Activated CD8-positive, alpha-beta memory T cell treated with anti-CD3 and anti-CD28 coated beads, Interleukin-2, amount 50 U/mL, for 1 hour (primary cell): Measurements from ENCODE around the gene ABCC9.

Experiments
- DNase-seq: peaks from one replicate; pipeline ENCODE4 v3.0.0-alpha.2; 2020; ENCODE audit errors: extremely low read depth

ABCC9 gene

DNA sequence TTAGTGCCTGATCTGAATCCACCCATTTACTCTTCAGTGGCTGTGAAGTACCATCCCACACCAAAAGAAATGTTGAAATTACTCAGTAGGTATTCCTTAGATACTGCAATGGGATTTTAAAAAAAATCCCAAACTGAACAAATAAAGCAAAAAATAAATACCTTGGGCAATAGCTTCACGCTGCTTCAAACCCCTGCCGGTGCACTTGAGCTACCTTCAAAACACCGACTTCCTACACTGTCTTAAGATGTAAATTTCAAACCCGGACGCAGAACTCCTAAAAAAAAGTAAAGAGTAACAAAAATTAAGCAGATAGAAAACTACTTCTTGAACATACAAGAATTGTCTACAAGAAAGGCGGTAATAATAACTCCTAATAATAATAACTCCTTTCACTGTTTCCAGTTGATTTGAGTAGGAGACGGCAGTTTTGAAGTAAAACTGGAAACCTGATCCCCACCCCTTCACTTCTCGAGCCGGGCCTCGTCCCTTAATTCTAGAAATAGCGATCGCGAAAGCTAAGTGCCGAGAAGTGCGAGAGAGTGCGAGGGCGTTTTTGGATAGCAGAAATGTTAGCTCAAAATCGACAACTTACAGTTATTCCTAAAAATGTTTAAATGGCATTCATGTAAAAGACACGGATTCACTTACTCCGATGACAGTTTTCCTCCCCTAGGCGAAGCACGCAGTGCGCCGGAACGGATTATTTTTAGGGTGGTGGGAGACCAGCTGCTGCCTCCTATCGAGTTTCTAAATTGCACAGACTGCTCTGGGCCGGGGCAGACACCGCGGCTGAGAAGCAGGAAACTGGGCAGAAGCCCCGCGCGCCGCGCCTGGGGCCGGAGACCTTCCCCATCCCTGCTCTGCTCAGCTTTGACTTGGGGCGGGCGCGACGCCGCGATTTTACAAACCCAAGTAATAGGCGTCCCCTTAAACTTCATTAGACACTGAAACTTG is at the start of gene ABCC9:
ABCC9 (minus strand) TSS at position 878 of the 957 bp plus-strand sequence. CDS start 4,752 bp downstream, outside the sequence.
- no peak for DNase-seq

DNA sequence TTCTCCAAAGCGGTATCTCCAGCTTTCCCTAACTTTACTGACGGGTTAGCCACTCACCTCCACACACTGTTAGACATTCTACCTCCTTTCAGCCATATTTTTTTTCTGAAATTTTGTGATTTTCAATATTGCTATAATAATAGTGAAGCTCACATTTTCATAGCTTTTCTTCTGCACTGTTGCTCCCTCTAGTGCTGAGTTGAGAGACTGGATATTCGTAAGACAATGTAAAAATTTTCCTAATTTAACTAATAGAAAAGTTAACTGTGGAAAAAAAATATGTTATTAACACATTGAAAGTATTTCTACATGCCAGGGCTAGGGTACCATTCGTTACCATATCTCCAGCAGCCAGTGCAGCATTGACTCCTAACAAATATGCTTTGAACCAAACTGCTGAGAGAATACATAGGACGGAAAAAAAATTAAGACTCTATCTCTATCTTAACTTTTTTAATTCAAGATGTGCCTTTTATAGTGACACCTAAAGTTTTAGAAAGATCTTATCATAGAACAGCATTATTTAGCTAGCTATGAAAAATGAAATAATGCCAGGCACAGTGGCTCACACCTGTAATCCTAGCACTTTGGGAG is 48.7 kb upstream of the ABCC9 start:
- DNase-seq, result no peak

DNA sequence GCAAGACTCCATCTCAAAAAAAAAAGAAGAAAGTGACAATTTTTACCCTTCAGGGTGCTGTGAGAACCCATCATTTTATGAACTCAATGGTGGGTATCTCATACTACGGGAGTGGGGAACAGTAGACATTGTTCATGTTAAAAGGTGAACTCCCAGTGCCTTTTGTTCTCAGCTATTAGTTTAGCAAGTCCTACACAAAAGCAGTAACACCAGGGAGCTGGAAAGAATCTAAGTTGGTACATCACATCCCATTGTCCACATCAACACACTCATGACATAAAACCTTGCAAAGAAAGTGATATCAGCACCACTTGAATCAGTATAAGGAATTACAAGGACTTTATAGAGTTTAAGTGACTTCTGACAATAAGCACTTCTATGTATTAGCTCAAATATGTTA is 47.4 kb upstream of the ABCC9 start:
- DNase-seq, result no peak

DNA sequence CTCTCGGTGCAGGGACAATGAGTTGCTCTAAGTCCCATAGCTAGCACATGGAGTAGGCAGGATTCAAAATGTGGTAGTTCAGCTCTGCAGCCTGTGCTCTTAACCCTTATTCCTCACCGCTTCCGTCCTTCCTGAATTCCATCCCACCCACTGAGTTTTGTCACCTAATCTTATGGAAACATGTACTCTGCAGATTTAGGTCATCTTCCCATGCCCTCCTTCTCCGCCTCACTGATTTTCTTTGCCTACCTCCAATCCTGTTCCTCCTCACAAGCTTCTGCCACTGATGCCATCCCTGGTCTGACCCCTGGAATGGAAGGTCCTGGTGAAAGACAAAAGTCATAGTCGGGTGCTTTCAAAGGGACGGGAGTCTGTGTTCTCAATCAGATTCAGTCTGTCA is 46.5 kb upstream of the ABCC9 start:
- no peak for DNase-seq

DNA sequence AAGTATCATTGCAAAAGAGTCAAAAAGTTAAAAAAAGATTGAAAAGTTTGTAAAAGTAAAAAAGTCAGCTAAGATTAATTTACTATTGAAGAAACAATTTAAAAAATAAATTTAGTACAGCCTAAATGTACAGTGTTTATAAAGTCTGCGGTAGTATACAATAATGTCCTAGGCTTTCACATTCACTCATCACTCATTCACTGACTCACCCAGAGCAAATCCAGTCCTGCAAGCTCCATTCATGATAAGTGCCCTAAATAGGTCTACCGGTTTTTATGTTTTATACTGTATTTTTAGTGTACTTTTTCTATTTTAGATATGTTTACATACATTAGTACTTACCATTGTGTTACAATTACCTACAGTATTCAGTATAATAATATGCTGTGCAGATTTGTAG is 43.9 kb upstream of the ABCC9 start:
- no peak for DNase-seq

DNA sequence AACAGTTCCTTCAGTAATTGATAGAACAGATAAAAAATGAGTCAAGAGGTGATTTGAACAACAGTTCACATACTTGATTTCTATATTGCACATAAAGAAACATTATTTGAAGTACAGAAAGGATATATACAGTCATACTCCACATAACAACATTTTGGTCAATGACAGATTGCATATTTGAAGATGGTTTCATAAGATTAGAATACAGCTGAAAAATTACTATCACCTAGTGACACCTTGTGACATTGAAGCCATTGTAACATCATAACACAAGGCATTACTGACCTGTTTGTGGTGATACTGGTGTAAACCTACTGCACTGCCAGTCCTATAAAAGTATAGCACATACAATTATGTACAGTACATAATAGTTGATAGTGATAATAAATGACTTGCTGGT is 43.1 kb upstream of the ABCC9 start:
- no peak for DNase-seq

DNA sequence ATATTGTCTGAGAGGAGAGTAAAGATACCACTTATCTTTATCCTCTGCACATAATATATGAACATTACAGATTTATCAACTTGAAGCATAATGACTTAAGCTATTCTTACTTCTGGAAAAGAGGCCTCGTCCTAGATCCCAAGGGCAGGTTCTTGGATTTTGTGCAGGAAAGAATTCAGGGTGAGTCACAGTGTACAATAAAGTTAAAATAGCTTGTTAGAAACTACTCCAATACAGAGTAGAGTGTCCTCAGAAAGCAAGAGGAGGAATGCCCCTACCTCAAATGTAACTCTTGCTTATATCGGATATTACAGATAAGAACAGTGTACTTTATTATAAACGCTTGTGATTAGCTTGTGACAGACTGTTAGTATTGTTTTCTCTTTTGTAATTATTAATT is 41.9 kb upstream of the ABCC9 start:
- no peak for DNase-seq

DNA sequence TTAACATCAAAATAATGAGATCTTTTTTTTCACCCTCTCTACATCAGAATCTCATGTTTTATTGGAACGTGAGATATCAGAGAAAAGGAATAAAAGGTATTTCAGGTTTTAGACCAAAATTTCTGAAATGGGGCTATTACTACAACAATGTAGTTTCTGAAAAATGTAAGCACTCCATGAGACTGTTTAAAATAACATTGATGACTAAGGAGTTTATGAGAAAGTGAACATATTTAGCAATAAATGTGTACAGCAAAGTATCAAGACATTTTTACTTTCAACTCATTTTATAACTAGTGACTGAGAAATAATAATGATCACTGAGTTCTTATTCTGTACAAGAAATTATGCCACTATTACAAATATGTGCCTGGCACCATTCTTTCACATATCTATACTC is 39.3 kb upstream of the ABCC9 start:
- DNase-seq, result no peak

DNA sequence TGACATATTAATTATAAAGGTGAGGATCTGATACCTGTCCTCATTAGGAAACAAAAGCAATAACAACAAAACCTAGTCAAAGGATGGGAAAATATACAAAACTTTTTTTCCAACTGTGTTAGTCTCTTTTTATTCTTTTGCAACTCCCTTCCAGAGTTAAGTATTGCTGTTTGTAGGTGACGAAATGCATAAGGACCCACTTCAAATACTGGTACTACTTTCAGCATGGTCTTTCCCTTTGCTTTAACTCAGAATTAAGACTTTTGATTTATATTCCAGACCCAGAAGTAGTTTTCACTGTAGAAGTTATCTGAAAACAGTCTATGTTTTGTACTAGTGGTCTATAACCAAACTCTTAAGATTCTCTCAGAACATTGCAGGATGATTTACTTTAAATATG is 34.1 kb upstream of the ABCC9 start:
- DNase-seq, result no peak

DNA sequence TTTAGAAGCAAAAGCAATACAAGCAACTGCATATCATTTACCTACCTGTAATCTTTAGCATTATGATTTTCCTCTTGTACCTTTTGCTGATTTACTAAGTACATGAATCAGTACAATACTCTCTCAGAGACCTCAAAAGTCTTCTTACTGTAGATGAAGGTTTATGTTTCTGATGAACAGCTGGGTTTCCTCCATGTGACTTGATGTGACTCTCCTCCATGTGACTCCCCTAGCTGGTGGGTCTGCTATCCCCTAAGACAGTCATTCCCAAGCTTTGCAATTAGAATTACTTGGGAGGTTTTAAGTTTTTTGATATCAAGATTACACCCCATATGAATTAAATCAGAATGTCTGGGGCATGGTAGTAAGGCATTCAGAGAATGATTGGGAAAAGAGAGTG is 32.0 kb upstream of the ABCC9 start:
- no peak for DNase-seq

DNA sequence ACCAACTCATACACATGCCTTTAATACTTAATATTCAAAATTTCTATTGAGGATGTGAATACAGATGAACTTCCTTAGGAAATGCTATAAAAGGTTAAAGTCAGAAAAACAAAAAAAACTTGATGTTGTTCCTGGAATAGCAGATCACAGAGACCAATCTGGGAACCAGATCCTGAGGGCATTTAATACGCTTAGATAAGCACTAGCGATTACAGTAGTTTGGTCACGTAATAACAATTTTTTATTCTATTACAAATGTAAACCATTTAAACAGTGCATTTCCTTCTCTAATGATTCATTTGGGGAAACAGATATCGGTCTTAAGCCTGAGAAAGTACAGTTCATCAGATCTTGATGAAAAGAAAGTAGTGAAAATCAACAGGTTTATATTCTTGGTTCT is 30.8 kb upstream of the ABCC9 start:
- DNase-seq, result no peak

DNA sequence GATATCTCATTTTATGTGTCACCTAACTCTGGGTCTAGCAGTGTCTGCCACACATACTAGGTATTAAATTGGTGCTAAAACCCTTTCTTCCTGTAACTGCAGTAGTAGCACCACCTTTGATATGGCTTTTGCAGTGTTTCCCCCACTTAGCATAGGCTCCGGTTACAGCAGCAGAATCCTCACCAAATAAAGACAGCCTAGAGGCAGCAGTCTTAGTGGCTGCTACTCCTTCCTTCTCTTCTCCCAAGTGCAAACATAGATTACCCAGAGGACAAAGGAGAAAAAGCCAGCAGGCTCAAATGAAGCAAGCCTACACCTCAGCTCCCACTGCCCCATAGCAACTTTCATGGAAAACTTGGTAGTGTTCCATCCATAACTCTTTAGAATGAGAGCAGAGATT is 30.1 kb upstream of the ABCC9 start:
- no peak for DNase-seq

DNA sequence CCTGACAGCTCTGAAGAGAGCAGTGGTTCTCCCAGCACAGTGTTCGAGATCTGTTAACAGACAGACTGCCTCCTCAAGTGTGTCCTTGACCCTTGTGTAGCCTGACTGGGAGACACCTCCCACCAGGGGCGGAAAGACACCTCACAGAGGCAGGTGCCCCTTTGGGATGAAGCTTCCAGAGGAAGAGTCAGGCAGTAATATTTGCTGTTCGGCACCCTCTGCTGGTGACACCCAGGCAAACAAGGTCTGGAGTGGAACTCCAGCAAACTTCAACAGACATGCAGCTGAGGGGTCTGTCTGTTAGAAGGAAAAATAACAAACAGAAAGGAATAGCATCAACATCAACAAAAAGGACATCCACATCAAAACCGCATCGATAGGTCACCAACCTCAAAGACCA is 21.6 kb upstream of the ABCC9 start:
- no peak for DNase-seq

DNA sequence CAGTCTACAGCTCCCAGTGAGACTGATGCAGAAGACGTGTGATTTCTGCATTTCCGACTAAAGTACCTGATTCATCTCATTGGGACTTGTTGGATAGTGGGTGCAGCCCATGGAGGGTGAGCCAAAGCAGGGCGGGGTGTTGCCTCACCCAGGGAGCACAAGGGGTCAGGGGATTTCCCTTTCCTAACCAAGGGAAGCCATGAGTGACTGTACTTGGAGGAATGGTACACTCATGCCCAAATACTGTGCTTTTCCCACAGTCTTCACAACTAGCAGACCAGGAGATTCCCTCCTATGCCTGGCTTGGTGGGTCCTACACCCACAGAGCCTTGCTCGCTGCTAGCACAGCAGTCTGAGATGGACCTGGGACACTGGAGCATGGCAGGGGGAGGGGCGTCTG is 21.0 kb upstream of the ABCC9 start:
- DNase-seq, result no peak

DNA sequence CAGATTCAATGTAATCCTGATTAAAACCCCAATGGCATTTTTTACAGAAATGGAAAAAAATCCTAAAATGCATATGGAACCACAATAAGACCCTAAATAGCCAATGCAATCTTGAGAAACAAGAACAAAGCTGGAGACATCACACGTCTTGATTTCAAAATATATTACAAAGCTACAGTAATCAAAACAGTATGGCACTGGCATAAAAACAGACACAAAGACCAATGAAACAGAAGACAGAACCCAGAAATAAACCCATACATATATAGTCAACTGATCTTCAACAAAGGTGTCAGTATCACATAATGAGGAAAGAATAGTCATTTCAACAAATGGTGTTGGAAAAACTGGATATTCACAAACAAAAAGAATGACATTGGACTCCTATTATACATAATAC is 9.4 kb upstream of the ABCC9 start:
- no peak for DNase-seq

DNA sequence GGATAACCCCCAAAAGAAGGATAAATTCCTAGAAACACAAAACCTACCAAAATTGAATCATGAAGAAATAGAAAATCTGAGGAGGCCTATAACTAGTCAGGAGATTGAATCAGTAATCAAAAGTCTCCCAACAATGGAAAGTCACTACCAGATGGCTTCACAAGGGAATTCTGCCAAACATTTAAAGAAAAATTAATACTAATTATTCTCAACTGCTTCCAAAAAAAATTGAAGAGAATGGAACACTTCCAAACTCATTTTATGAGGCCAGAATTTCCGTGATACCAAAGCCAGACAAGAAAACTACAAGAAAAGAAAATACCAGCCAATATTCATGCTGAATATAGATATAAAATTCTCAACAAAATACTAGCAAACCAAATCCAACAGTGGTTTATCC is 7.8 kb upstream of the ABCC9 start:
- DNase-seq, result no peak

DNA sequence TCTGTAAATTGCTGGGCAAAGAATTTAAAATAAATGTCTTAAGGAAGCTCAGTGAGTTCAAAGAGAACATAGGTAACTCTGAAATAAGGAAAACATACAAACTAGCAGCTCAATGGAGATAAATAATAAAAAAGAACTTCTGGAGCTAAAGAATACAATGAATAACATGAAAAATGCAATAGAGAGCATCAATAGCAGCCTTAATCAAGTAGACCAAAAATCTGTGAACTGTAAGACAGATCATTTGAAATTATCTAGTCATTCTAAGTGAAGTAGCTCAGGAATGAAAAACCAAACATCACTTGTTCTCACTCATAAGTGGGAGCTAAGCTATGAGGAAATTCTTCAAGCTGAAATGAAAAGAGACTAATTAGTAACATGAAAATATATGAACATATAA is 5.8 kb upstream of the ABCC9 start:
- no peak for DNase-seq

DNA sequence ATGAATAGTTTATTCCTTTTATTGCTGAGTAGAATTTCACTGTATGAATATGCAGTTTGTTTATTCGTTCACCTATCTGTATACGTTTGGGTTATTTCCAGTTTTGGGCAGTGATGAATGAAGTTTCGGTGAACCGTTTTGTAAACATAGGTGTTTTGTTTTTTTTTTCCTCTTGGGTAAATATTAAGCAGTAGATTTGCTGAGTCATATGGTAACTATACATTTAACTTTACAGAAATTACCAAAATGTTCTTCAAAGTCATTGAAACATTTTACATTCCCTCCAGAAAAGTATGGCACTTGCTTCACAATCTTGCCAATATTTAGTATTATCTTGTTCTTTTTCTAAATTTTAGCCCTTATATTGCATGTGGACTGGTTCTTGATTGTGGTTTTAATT is 3.8 kb upstream of the ABCC9 start:
- no peak for DNase-seq

DNA sequence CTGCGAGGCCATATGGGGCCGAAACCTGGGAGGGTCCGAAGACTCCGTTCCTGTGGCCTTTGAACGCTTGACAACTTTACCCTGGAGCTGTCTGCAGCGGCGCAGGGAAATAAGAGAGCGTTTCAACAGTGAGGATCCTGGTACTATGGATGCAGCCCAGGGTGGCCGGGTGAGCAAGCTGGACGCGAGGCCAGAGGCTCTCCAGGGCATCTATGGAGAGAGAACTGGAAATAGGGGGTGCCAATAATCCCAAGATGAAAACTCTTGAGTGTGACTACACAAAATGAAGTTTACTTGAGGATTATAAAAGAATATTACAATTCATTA is 1.1 kb upstream of the ABCC9 start:
- no peak for DNase-seq

DNA sequence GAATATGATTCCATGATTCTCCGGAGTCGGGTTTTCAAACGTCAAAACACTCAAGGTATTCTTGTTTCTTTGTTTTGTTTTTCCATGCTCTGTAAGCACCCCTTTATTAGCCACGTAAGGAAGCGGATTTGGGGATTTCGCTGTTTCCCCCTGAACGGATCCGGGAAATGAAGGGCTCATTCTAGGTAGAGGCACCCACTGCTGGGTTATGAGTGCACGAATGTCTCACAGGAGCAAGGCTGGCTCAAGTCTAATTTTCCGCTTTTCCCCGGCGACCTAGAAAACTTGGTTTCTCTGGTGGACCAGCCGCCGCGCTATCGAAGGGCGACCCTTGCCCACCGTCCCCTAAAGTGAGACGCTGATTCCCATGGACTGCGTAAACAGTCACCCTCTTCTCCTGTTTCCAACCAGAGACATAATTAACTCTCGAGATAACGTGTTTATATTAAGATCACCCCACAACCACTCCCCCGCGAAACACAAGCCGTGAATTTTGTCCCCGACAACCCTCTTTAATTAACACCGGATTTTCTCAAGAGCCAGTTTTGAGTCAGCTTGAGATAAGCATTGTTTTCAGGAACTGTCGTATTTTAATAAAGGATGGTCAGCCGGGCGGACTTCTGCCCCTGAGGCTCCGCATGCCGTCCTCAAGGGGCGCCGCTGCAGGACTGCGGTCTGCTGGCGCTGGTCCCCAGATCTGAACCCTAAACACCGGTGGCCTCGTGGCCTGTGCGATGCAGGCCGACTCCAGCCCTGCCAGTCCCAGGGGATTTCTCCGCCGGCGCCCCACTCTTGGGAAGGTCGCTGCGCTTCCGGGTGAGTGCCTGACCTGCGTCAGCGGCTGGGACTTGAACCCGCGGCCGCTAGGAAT is 515 bp upstream of the ABCC9 start:
- DNase-seq, result no peak

DNA sequence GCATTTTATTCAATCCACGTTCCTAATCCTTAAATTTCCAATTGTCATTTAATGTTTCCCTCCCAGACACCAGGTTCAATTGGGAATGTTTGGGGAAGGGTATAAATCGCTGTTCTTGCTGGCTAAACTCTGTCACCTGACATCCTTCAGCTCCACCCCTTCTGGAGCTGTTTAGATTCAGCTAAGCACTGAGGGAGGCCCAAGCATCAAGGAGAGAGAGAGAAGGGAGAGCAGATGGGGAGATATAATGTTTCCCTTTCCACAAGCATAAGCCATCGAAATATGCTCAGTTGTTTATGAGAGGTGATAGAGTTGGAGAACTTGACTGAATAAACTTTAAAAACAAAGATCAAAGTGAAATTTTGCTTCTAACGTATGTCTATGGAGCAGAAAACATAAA is 1.8 kb downstream of the ABCC9 start:
- no peak for DNase-seq

DNA sequence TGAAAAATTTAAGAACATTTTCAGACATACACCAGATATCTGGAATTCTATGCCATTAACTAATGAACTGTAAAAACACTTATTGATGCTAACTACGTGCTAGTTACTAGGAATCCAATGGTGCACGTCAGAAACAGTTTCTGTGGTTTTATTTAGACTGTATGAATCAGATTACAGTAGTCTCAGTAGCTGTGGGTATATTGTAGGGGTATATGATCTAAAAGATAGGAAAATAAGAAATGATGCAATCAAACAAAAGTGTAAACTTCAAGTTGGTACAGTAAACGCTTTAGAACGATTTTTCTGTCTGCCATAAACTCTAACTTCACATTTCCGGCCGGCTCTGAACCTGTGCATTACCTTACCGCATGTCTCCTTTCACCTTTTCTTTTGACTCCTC is 2.3 kb downstream of the ABCC9 start:
- DNase-seq, result no peak

DNA sequence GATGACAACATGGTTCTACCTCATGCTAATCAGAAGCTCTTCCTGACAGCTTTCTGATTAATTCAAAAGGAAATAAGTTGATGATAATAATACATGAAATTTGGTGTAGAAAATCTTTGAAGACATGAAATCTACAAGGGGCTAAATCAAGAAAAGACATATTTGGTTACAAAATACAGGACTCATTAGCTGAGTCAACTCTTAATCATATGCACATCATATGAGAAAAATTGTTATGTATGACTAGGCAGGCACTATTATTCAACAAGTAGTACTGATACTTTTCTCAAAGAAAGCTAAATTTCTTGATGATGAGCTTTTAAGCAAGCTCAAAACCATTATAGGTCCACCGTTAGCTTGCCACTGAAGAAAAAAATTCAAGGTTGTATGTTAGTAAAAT is 7.1 kb downstream of the ABCC9 start:
- DNase-seq, result no peak
